Caco-2 (cell line): ENCODE data around the gene AIF1L. TPM values are rescaled to one million over a fixed set of nuclear protein-coding genes. Genes with fewer than 3 reads are reported as not detected.
A peak's percentile ranks its signal among the peaks of the same experiment; 100 is the strongest.

ENCODE experiments used
- BruUV-seq: library from RNA; stranded (reverse); fragments of 400-500 nt; replicated peaks from 2 replicates; lab custom pipeline; 2021; lab: Mats Ljungman, UMichigan
- CTCF ChIA-PET: fragments of 300-600 bp; sonication (Branson Sonifier 250); formaldehyde crosslinking; loops from one replicate; lab custom pipeline; 2022; ENCODE audit warnings: antibody characterized with exemption; lab: Charles Lee
- POLR2A ChIA-PET: fragments of 300-600 bp; sonication (Branson Sonifier 250); formaldehyde crosslinking; loops from one replicate; lab custom pipeline; 2022; ENCODE audit warnings: antibody characterized with exemption; lab: Charles Lee
- DNase-seq, 2 experiments: peaks; one replicate each; pipeline versions ENCODE4 v3.0.0 to v3.0.0-alpha.2; 2020 to 2022
- H3K27me3 ChIP-seq: replicated peaks from 2 replicates; pipeline ENCODE4 v1.6.0; 2011; ENCODE audit warnings: low read length; ENCODE audit not compliant: control insufficient read depth, insufficient read depth
- H3K36me3 ChIP-seq: 2 replicates; pipeline ENCODE4 v1.5.1; 2011; ENCODE audit warnings: low read length; ENCODE audit not compliant: control insufficient read depth, insufficient read depth
- H3K4me1 ChIP-seq: fragments of 250-450 bp; sonication (Bioruptor Pico); 2 replicates; pipeline ENCODE4 v1.5.1; 2020; ENCODE audit warnings: mild to moderate bottlenecking
- H3K4me3 ChIP-seq: 2 replicates; pipeline ENCODE4 v1.5.1; 2011; ENCODE audit warnings: low read depth, mild to moderate bottlenecking, control low read depth, low read length
- H3K9me3 ChIP-seq: fragments of 250-450 bp; sonication (Bioruptor Pico); 2 replicates; pipeline ENCODE4 v1.5.1; 2020; ENCODE audit warnings: mild to moderate bottlenecking, moderate library complexity
- H3K27ac Mint-ChIP-seq: one replicate; pipeline ENCODE4 v1.8.0; 2022; ENCODE audit warnings: mixed read lengths; ENCODE audit not compliant: unreplicated experiment
- H3K27me3 Mint-ChIP-seq: one replicate; pipeline ENCODE4 v1.8.0; 2022; ENCODE audit warnings: mixed read lengths; ENCODE audit not compliant: insufficient read depth, unreplicated experiment
- H3K36me3 Mint-ChIP-seq: one replicate; pipeline ENCODE4 v1.8.0; 2022; ENCODE audit warnings: mild to moderate bottlenecking, mixed read lengths; ENCODE audit not compliant: insufficient read depth, unreplicated experiment
- H3K4me1 Mint-ChIP-seq: one replicate; pipeline ENCODE4 v1.8.0; 2022; ENCODE audit warnings: low read depth, mixed read lengths; ENCODE audit not compliant: unreplicated experiment
- H3K4me3 Mint-ChIP-seq: one replicate; pipeline ENCODE4 v1.8.0; 2022; ENCODE audit warnings: mild to moderate bottlenecking, moderate library complexity, mixed read lengths; ENCODE audit not compliant: unreplicated experiment
- H3K9me3 Mint-ChIP-seq: one replicate; pipeline ENCODE4 v1.8.0; 2022; ENCODE audit warnings: mixed read lengths; ENCODE audit not compliant: unreplicated experiment
- intact Hi-C: fragments of 100-400 bp; cut with micrococcal nuclease; formaldehyde crosslinking; loops from one replicate; pipeline ENCODE4 v1.10.0; 2022; ENCODE audit not compliant: unreplicated experiment
- total RNA-seq: library from RNA; stranded (reverse); gene quantifications from 2 replicates; pipeline ENCODE4 v1.2.3, GENCODE V29; 2022
- TF ChIP-seq, protein P1 (sequence below), 2 experiments: fragments of 200-600 bp in 1 of 2; IDR thresholded peaks; 1 replicate in 1 of 2; 2 replicates in 1 of 2; pipeline versions ENCODE4 v1.5.1 to v1.8.0; 2011 to 2022; ENCODE audit warnings: antibody characterized with exemption in 1 of 2, control low read depth in 1 of 2, inconsistent platforms in 1 of 2, low read depth in 1 of 2, low read length in 1 of 2, mild to moderate bottlenecking in 1 of 2, moderate library complexity in 1 of 2; ENCODE audit not compliant: insufficient read depth in 1 of 2, severe bottlenecking in 1 of 2, unreplicated experiment in 1 of 2

Gene AIF1L
- total RNA-seq, 1 experiment from 2014 or later: 20.8 TPM

DNA sequence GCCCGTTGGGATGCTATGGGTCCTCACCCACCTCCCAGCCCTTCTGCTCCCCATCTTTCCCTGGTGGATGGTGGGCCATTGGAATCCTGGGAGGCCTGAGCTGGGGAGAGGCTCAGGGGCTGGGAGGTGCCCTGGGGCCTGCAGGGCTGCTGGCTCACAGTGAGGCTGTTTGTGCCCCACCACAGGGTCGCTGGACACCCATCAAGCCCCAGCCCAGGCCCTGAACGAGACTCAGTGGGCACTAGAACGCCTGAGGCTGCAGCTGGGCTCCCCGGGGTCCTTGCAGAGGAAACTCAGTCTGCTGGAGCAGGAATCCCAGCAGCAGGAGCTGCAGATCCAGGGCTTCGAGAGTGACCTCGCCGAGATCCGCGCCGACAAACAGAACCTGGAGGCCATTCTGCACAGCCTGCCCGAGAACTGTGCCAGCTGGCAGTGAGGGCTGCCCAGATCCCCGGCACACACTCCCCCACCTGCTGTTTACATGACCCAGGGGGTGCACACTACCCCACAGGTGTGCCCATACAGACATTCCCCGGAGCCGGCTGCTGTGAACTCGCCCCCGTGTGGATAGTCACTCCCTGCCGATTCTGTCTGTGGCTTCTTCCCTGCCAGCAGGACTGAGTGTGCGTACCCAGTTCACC is 4.9 kb upstream of the AIF1L start:
- H3K4me1 ChIP-seq: peaks cover 5% of the 10 kb centered on the region; the same call in 1 of the 2 replicates
- no peaks in the 10 kb centered on the region for H3K4me1 Mint-ChIP-seq
- POLR2A ChIA-PET: no interaction called here
- BruUV-seq: no TSS peak
- H3K27ac Mint-ChIP-seq: no peak overlapping the region
- intact Hi-C loops: no loop called here
- H3K4me3 Mint-ChIP-seq: no peak overlapping the region
- CTCF ChIA-PET: interaction anchor here (0.5 kb wide), 1 partner anchor 607 kb away, joined by 3 read pairs; no protein-coding TSS in a partner anchor
- H3K4me3 ChIP-seq: no peak overlapping the region
- H3K27me3 ChIP-seq: no peaks in the 10 kb centered on the region
- H3K9me3 ChIP-seq: no peaks in the 10 kb centered on the region
- TF ChIP-seq, protein P1, sequence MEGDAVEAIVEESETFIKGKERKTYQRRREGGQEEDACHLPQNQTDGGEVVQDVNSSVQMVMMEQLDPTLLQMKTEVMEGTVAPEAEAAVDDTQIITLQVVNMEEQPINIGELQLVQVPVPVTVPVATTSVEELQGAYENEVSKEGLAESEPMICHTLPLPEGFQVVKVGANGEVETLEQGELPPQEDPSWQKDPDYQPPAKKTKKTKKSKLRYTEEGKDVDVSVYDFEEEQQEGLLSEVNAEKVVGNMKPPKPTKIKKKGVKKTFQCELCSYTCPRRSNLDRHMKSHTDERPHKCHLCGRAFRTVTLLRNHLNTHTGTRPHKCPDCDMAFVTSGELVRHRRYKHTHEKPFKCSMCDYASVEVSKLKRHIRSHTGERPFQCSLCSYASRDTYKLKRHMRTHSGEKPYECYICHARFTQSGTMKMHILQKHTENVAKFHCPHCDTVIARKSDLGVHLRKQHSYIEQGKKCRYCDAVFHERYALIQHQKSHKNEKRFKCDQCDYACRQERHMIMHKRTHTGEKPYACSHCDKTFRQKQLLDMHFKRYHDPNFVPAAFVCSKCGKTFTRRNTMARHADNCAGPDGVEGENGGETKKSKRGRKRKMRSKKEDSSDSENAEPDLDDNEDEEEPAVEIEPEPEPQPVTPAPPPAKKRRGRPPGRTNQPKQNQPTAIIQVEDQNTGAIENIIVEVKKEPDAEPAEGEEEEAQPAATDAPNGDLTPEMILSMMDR (IDR thresholded peaks at IDR 0.05; ENCODE audit: insufficient read depth in 1 of 2, low read depth in 1 of 2, low read length in 1 of 2, severe bottlenecking in 1 of 2, unreplicated experiment in 1 of 2): no peak
- no peaks in the 10 kb centered on the region for H3K36me3 Mint-ChIP-seq
- no peaks in the 10 kb centered on the region for H3K9me3 Mint-ChIP-seq
- DNase-seq: no peak
- no peaks in the 10 kb centered on the region for H3K27me3 Mint-ChIP-seq
- H3K36me3 ChIP-seq: no peaks in the 10 kb centered on the region

DNA sequence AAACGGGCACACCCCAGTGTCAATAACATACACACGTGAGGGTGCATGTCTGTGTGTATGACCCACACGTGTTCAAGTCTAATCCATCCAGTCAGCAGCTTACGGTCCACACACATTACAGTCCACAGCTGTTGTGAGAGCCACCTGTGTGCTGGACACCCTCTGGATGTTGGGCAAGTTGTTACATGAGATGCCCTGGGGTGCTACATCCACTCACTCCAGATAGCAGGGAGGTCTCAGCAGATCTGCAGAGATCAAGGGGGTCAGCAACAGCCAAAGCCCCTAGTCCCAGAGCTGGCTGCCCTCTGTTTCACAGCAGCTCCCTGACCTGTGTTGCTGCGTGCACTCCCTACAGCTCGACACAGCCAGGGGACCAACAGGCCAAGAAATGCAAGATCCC is 4.3 kb upstream of the AIF1L start:
- H3K4me3 ChIP-seq: no peak overlapping the region
- ChIA-PET CTCF (no interaction called here), POLR2A (no interaction called here)
- intact Hi-C loops: no loop called here
- Mint-ChIP-seq H3K27me3 (no peaks in the 10 kb centered on the region), H3K4me3 (no peak overlapping the region), H3K27ac (no peak overlapping the region), H3K4me1 (no peaks in the 10 kb centered on the region), H3K36me3 (no peaks in the 10 kb centered on the region), H3K9me3 (no peaks in the 10 kb centered on the region)
- TF ChIP-seq, protein P1 (IDR thresholded peaks at IDR 0.05; ENCODE audit: insufficient read depth in 1 of 2, low read depth in 1 of 2, low read length in 1 of 2, severe bottlenecking in 1 of 2, unreplicated experiment in 1 of 2): no peak
- H3K36me3 ChIP-seq: no peaks in the 10 kb centered on the region
- no TSS peak for BruUV-seq
- H3K9me3 ChIP-seq: no peaks in the 10 kb centered on the region
- peaks cover 5% of the 10 kb centered on the region; the same call in 1 of the 2 replicates for H3K4me1 ChIP-seq
- no peak for DNase-seq
- no peaks in the 10 kb centered on the region for H3K27me3 ChIP-seq

DNA sequence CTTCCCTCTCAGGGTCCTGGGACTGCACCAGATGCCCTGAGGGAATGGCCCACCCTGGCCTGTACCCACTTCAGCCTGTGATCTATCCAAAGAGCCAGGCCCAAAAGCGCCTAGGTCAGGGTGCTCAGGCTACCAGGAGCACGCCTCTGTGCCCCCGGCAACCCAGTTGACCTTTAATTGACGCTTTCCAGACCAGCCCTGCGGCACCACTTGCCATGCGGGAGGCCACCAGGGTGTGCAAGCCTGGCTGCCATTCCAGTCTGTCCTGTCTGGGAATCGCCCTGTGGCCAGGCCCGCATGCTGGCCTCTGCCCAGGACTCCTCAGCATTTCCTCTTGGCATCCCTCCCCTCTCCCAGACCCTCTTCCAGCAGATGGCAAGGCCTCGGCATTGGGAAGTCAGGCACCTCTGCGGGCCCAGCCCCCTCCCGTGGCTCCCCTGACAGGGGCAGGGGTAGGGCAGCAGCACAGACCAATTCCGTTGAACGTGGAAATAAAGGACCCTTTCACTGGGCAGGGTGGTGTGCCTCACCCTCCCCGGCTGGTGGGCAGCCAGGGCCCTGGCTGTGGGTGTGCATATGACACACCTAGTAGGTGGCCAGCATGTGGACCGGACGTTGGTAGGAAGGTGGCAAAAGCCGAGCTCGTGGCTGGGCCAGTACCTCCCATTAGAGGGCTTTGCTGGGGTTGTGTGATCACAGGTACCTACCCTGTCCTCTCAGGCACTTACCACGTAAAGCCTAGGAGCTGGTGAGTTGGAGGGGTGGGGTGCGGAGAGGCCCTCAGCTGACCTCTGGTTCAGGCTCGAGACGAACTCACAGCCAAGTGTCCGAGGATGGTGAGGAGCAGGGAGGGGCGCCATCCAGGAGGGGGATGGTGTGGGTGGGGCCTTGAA is 3.5 kb upstream of the AIF1L start:
- Mint-ChIP-seq H3K9me3 (no peaks in the 10 kb centered on the region), H3K4me1 (peaks cover 7% of the 10 kb centered on the region), H3K4me3 (peak overlapping the region; percentile 27), H3K27ac (no peak overlapping the region), H3K27me3 (no peaks in the 10 kb centered on the region), H3K36me3 (no peaks in the 10 kb centered on the region)
- peak in 1 of 2 experiments; percentile 63 for DNase-seq
- BruUV-seq: no TSS peak
- ChIA-PET POLR2A (no interaction called here), CTCF (interaction anchor here (0.6 kb wide), 1 partner anchor 235 kb away, joined by 3 read pairs; no protein-coding TSS in a partner anchor)
- intact Hi-C loops: no loop called here
- no peaks in the 10 kb centered on the region for H3K36me3 ChIP-seq
- H3K4me1 ChIP-seq: peaks cover 11% of the 10 kb centered on the region
- H3K9me3 ChIP-seq: no peaks in the 10 kb centered on the region
- TF ChIP-seq, protein P1 (IDR thresholded peaks at IDR 0.05; ENCODE audit: insufficient read depth in 1 of 2, low read depth in 1 of 2, low read length in 1 of 2, severe bottlenecking in 1 of 2, unreplicated experiment in 1 of 2): no peak
- no peaks in the 10 kb centered on the region for H3K27me3 ChIP-seq
- H3K4me3 ChIP-seq: no peak overlapping the region
